HEK293 (cell line): ENCODE measurements around the gene ADPRH.

Source experiments
- CTCF ChIA-PET: fragments of 350-600 bp; formaldehyde crosslinking; extraction: SDS; loops from one replicate; lab custom pipeline; 2021; ENCODE audit warnings: antibody characterized with exemption; lab: Yijun Ruan, JAX
- POLR2A ChIA-PET: fragments of 300-600 bp; formaldehyde crosslinking; extraction: SDS; loops from one replicate; lab custom pipeline; 2020; ENCODE audit warnings: antibody characterized with exemption, inconsistent platforms; lab: Yijun Ruan, JAX
- H3K27ac ChIP-seq: fragments of 200-500 bp; sonication (Bioruptor generic); 2 replicates; pipeline ENCODE4 v1.5.1; 2014; ENCODE audit warnings: low read depth, low read length, control low read depth, inconsistent platforms; ENCODE audit errors: extremely low read depth
- H3K36me3 ChIP-seq, 2 experiments: fragments of 200-500 bp in 1 of 2; sonication (Bioruptor generic) in 1 of 2; 1 replicate in 1 of 2; 2 replicates in 1 of 2; pipeline ENCODE4 v1.5.1; 2014 to 2017; ENCODE audit warnings: inconsistent platforms in 2 of 2, low read length in 2 of 2; ENCODE audit not compliant: control insufficient read depth in 2 of 2, insufficient read depth in 1 of 2
- H3K4me1 ChIP-seq: fragments of 200-500 bp; sonication (Bioruptor generic); 2 replicates; pipeline ENCODE4 v1.5.1; 2014; ENCODE audit warnings: mild to moderate bottlenecking, low read length, inconsistent platforms; ENCODE audit not compliant: control insufficient read depth, insufficient read depth
- H3K4me3 ChIP-seq: 2 replicates; pipeline ENCODE4 v1.5.1; 2011; ENCODE audit warnings: low read depth, mild to moderate bottlenecking, control low read depth, low read length, moderate library complexity
- H3K9me3 ChIP-seq: fragments of 200-500 bp; sonication (Bioruptor generic); 2 replicates; pipeline ENCODE4 v1.5.1; 2014; ENCODE audit warnings: low read depth, low read length, inconsistent platforms; ENCODE audit not compliant: control insufficient read depth, insufficient read depth
- GFI1B ChIP-seq: fragments of 450-650 bp; formaldehyde crosslinking; IDR thresholded peaks from 2 replicates; pipeline ENCODE4 v1.5.1; 2016; ENCODE audit warnings: missing biosample characterization, missing genetic modification characterization
- GLI4 ChIP-seq: fragments of 450-650 bp; formaldehyde crosslinking; IDR thresholded peaks from 2 replicates; pipeline ENCODE4 v1.5.1; 2016; ENCODE audit warnings: missing biosample characterization, missing genetic modification characterization
- REPIN1 ChIP-seq: fragments of 450-650 bp; formaldehyde crosslinking; IDR thresholded peaks from 2 replicates; pipeline ENCODE4 v1.5.1; 2017; ENCODE audit warnings: missing biosample characterization, missing genetic modification characterization, low read depth
- SETDB1 ChIP-seq: IDR thresholded peaks from one replicate; pipeline ENCODE4 v1.6.1; 2017; ENCODE audit warnings: mild to moderate bottlenecking, low read length, moderate library complexity, mixed read lengths; ENCODE audit not compliant: insufficient read length
- SP7 ChIP-seq: fragments of 450-650 bp; formaldehyde crosslinking; IDR thresholded peaks from 2 replicates; pipeline ENCODE4 v1.5.1; 2016; ENCODE audit warnings: missing biosample characterization, missing genetic modification characterization
- ZBTB20 ChIP-seq: fragments of 450-650 bp; formaldehyde crosslinking; IDR thresholded peaks from 2 replicates; pipeline ENCODE4 v1.5.1; 2016; ENCODE audit warnings: missing biosample characterization, missing genetic modification characterization
- ZBTB21 ChIP-seq: fragments of 450-650 bp; formaldehyde crosslinking; IDR thresholded peaks from 2 replicates; pipeline ENCODE4 v1.5.1; 2017; ENCODE audit warnings: missing biosample characterization, missing genetic modification characterization
- ZNF121 ChIP-seq: fragments of 450-650 bp; formaldehyde crosslinking; IDR thresholded peaks from 2 replicates; pipeline ENCODE4 v1.5.1; 2016; ENCODE audit warnings: missing biosample characterization, missing genetic modification characterization
- ZNF202 ChIP-seq: fragments of 450-650 bp; formaldehyde crosslinking; IDR thresholded peaks from 2 replicates; pipeline ENCODE4 v1.5.1; 2016; ENCODE audit warnings: missing biosample characterization, missing genetic modification characterization, borderline replicate concordance
- ZNF280D ChIP-seq: fragments of 450-650 bp; formaldehyde crosslinking; IDR thresholded peaks from 2 replicates; pipeline ENCODE4 v1.5.1; 2016; ENCODE audit warnings: missing biosample characterization, missing genetic modification characterization
- ZNF354C ChIP-seq: fragments of 450-650 bp; formaldehyde crosslinking; IDR thresholded peaks from 2 replicates; pipeline ENCODE4 v1.5.1; 2016; ENCODE audit warnings: missing biosample characterization, missing genetic modification characterization, low read depth, borderline replicate concordance
- ZNF473 ChIP-seq: fragments of 450-650 bp; formaldehyde crosslinking; IDR thresholded peaks from 2 replicates; pipeline ENCODE4 v1.5.1; 2017; ENCODE audit warnings: missing biosample characterization, missing genetic modification characterization
- ZNF514 ChIP-seq: fragments of 450-650 bp; formaldehyde crosslinking; IDR thresholded peaks from 2 replicates; pipeline ENCODE4 v1.5.1; 2016; ENCODE audit warnings: missing biosample characterization, missing genetic modification characterization
- ZNF626 ChIP-seq: fragments of 450-650 bp; sonication (Bioruptor Pico); formaldehyde crosslinking; IDR thresholded peaks from 2 replicates; pipeline ENCODE4 v1.5.1; 2018; ENCODE audit warnings: missing biosample characterization, missing genetic modification characterization, inconsistent platforms
- ZNF639 ChIP-seq: fragments of 450-650 bp; formaldehyde crosslinking; IDR thresholded peaks from 2 replicates; pipeline ENCODE4 v1.5.1; 2016; ENCODE audit warnings: missing biosample characterization, missing genetic modification characterization
- TF ChIP-seq, protein P1 (sequence below): fragments of 450-650 bp; formaldehyde crosslinking; optimal IDR thresholded peaks from 2 replicates; pipeline ENCODE3; 2016; ENCODE audit warnings: missing biosample characterization, mild to moderate bottlenecking, missing genetic modification characterization
- TF ChIP-seq, protein P2 (sequence below): fragments of 450-650 bp; formaldehyde crosslinking; IDR thresholded peaks from 2 replicates; pipeline ENCODE4 v1.5.1; 2016; ENCODE audit warnings: missing biosample characterization, missing genetic modification characterization, low read depth
- TF ChIP-seq, protein P3 (sequence below): fragments of 450-650 bp; IDR thresholded peaks from 2 replicates; pipeline ENCODE4 v1.5.1; 2018; ENCODE audit warnings: missing biosample characterization, mild to moderate bottlenecking, missing genetic modification characterization

ADPRH gene

DNA sequence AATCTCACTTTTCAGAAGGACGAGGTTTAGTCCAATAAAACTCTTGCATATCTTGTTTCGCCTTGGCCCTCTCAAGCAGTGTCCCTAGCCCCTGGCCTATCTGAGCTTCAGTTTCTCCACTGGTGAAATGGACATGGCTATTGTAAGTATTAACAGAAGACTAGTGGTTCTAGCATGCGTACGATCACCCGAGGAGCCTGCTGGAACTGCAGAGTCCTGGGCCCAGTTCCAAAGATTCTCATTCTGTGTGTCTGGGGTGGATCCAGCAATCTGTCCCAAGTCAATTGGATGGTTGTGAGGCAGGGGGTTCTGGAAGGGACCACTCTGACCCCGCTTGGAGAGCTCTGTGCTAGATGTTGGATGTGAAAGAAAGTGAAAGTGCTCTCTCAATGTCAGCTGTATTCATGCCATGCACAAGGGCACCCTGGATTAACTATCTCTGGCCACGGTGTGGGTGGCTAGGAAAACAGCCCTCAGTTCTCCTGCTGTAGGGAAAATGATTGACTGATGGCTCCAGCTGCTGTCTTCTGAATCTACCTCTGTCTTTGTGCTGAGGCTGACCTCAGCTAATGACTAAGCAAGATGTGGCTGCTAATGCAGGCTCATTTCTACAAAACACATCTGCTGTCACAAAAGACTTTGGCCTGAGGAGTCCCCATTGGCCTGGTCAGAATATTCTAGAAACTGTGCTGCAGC is 16.5 kb downstream of the ADPRH start:
- H3K4me1 ChIP-seq = no peaks in the 10 kb centered on the region
- no peaks in the 10 kb centered on the region for H3K9me3 ChIP-seq
- POLR2A ChIA-PET = interaction anchor here (0.6 kb wide), 1 partner anchor 98 kb away, joined by 5 read pairs; the partner anchor contains the start of gene TIMMDC1
- no peak overlapping the region for H3K27ac ChIP-seq
- no peak for TF ChIP-seq ZNF639 (tag by site-specific recombination)
- TF ChIP-seq ZNF473 (tag by site-specific recombination) = no peak
- TF ChIP-seq, all 188 proteins: peak for 0
- no peaks in the 10 kb centered on the region for H3K36me3 ChIP-seq
- no peak overlapping the region for H3K4me3 ChIP-seq
- CTCF ChIA-PET = no interaction called here

GRCh38 chr3:119596398-119596797 is 17.1 kb downstream of the ADPRH start:
- H3K9me3 ChIP-seq = no peaks in the 10 kb centered on the region
- TF ChIP-seq ZBTB21 (tag by site-specific recombination) (no peak), REPIN1 (tag by site-specific recombination) (no peak), ZNF121 (tag by site-specific recombination) (no peak), SP7 (tag by site-specific recombination) (no peak), ZNF354C (tag by site-specific recombination) (no peak), GFI1B (no peak), ZNF280D (tag by site-specific recombination) (no peak), ZNF626 (tag by site-specific recombination) (no peak), ZNF202 (tag by site-specific recombination) (no peak), ZNF514 (no peak), GLI4 (tag by site-specific recombination) (no peak), SETDB1 (no peak), ZBTB20 (tag by site-specific recombination) (no peak)
- TF ChIP-seq, protein P1, sequence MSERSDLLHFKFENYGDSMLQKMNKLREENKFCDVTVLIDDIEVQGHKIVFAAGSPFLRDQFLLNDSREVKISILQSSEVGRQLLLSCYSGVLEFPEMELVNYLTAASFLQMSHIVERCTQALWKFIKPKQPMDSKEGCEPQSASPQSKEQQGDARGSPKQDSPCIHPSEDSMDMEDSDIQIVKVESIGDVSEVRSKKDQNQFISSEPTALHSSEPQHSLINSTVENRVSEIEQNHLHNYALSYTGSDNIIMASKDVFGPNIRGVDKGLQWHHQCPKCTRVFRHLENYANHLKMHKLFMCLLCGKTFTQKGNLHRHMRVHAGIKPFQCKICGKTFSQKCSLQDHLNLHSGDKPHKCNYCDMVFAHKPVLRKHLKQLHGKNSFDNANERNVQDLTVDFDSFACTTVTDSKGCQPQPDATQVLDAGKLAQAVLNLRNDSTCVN = no peak
- TF ChIP-seq, protein P2, sequence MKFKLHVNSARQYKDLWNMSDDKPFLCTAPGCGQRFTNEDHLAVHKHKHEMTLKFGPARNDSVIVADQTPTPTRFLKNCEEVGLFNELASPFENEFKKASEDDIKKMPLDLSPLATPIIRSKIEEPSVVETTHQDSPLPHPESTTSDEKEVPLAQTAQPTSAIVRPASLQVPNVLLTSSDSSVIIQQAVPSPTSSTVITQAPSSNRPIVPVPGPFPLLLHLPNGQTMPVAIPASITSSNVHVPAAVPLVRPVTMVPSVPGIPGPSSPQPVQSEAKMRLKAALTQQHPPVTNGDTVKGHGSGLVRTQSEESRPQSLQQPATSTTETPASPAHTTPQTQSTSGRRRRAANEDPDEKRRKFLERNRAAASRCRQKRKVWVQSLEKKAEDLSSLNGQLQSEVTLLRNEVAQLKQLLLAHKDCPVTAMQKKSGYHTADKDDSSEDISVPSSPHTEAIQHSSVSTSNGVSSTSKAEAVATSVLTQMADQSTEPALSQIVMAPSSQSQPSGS (tag by site-specific recombination) = no peak
- TF ChIP-seq, protein P3, sequence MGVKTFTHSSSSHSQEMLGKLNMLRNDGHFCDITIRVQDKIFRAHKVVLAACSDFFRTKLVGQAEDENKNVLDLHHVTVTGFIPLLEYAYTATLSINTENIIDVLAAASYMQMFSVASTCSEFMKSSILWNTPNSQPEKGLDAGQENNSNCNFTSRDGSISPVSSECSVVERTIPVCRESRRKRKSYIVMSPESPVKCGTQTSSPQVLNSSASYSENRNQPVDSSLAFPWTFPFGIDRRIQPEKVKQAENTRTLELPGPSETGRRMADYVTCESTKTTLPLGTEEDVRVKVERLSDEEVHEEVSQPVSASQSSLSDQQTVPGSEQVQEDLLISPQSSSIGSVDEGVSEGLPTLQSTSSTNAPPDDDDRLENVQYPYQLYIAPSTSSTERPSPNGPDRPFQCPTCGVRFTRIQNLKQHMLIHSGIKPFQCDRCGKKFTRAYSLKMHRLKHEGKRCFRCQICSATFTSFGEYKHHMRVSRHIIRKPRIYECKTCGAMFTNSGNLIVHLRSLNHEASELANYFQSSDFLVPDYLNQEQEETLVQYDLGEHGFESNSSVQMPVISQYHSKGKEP (tag by site-specific recombination) = no peak
- no peaks in the 10 kb centered on the region for H3K36me3 ChIP-seq
- no peaks in the 10 kb centered on the region for H3K4me1 ChIP-seq
- CTCF ChIA-PET = interaction anchor here (0.7 kb wide), 1 partner anchor 140 kb away, joined by 3 read pairs; no protein-coding TSS in a partner anchor
- POLR2A ChIA-PET = interaction anchor here (0.6 kb wide), 1 partner anchor 98 kb away, joined by 5 read pairs; the partner anchor contains the start of gene TIMMDC1
- H3K4me3 ChIP-seq = no peak overlapping the region
- H3K27ac ChIP-seq = no peak overlapping the region
